ENCODE measurements around the gene IL12RB2. TPM values are rescaled to one million over a fixed set of nuclear protein-coding genes. Genes with fewer than 3 reads are reported as not detected.

IL12RB2 gene
- total RNA-seq, 1 donor from 2014 or later: 159 TPM

GRCh38 chr1:67345556-67345955, 37.9 kb downstream of the IL12RB2 start:
- intact Hi-C loops (cut with micrococcal nuclease): no loop called here

- intact Hi-C loops (cut with micrococcal nuclease): loop anchor here (2.0 kb wide), 1 partner anchor 154 kb away; no protein-coding TSS in a partner anchor
Measured at GRCh38 chr1:67346982-67347381, 39.3 kb downstream of the IL12RB2 start.

- intact Hi-C loops (cut with micrococcal nuclease): loop anchor here (2.0 kb wide), 1 partner anchor 153 kb away; no protein-coding TSS in a partner anchor
Measured at GRCh38 chr1:67347688-67348472, 40.2 kb downstream of the IL12RB2 start.

- intact Hi-C loops (cut with micrococcal nuclease): no loop called here
Measured at GRCh38 chr1:67348586-67349252, 41.0 kb downstream of the IL12RB2 start.

- intact Hi-C loops (cut with micrococcal nuclease): loop anchor here (1.0 kb wide), 2 partner anchors 8 to 9 kb away; no protein-coding TSS in a partner anchor
Measured at GRCh38 chr1:67350783-67351182, 43.1 kb downstream of the IL12RB2 start.

- intact Hi-C loops (cut with micrococcal nuclease): no loop called here
Measured at GRCh38 chr1:67352211-67352610, 44.5 kb downstream of the IL12RB2 start.

GRCh38 chr1:67355745-67356424, 48.2 kb downstream of the IL12RB2 start:
- intact Hi-C loops (cut with micrococcal nuclease): no loop called here

GRCh38 chr1:67359592-67359991, 51.9 kb downstream of the IL12RB2 start:
- intact Hi-C loops (cut with micrococcal nuclease): loop anchor here (1.0 kb wide), 2 partner anchors 8 to 17 kb away; no protein-coding TSS in a partner anchor

GRCh38 chr1:67361641-67362040, 54.0 kb downstream of the IL12RB2 start:
- intact Hi-C loops (cut with micrococcal nuclease): no loop called here

- intact Hi-C loops (cut with micrococcal nuclease): no loop called here
Measured at GRCh38 chr1:67367370-67368045, 59.8 kb downstream of the IL12RB2 start.

GRCh38 chr1:67368046-67368514, 60.4 kb downstream of the IL12RB2 start:
- intact Hi-C loops (cut with micrococcal nuclease): no loop called here

GRCh38 chr1:67371043-67371442, 63.4 kb downstream of the IL12RB2 start:
- intact Hi-C loops (cut with micrococcal nuclease): no loop called here

- intact Hi-C loops (cut with micrococcal nuclease): no loop called here
Measured at GRCh38 chr1:67371681-67372080, 64.0 kb downstream of the IL12RB2 start.

- intact Hi-C loops (cut with micrococcal nuclease): no loop called here
Measured at GRCh38 chr1:67372136-67372535, 64.5 kb downstream of the IL12RB2 start.

- intact Hi-C loops (cut with micrococcal nuclease): loop anchor here (1.0 kb wide), 1 partner anchor 9 kb away; no protein-coding TSS in a partner anchor
Measured at GRCh38 chr1:67372898-67373297, 65.2 kb downstream of the IL12RB2 start.

- intact Hi-C loops (cut with micrococcal nuclease): no loop called here
Measured at GRCh38 chr1:67376381-67376780, 68.7 kb downstream of the IL12RB2 start.

- intact Hi-C loops (cut with micrococcal nuclease): no loop called here
Measured at GRCh38 chr1:67377253-67377652, 69.6 kb downstream of the IL12RB2 start.

GRCh38 chr1:67381154-67381553, 73.5 kb downstream of the IL12RB2 start:
- intact Hi-C loops (cut with micrococcal nuclease): no loop called here

GRCh38 chr1:67382292-67382691, 74.6 kb downstream of the IL12RB2 start:
- intact Hi-C loops (cut with micrococcal nuclease): no loop called here

GRCh38 chr1:67383999-67384638, 76.4 kb downstream of the IL12RB2 start:
- intact Hi-C loops (cut with micrococcal nuclease): no loop called here

Data from T-helper 1 cell treated with Interleukin-12 subunit alpha and Interleukin-12 subunit beta and Interleukin-4 antibody, amounts not matched to agents 30 ng/mL and 1 ng/mL, for 36 hours (primary cell).